Activated T-helper 2 cell treated with anti-CD3 and anti-CD28 coated beads, Interferon-gamma antibody, Interleukin-2, Interleukin-4, amounts not matched to agents 10 μg/mL and 5 μg/mL and 100 μg/mL, durations not matched to agents 14 hours and 24 hours and 36 hours (primary cell): ENCODE measurements around the gene SYCE1L. TPM values are rescaled to one million over a fixed set of nuclear protein-coding genes. Genes with fewer than 3 reads are reported as not detected.
"Not testable (repeated sequence)": the region's sequence is repeated elsewhere in the genome, so short reads cannot be mapped to it uniquely, and the experiment has no call there.

Source experiments
- DNase-seq: peaks from one replicate; pipeline ENCODE4 v3.0.0; 2021; ENCODE audit warnings: low spot score
- H3K27ac Mint-ChIP-seq: one replicate; pipeline ENCODE4 v1.8.0; 2021; ENCODE audit warnings: mixed read lengths
- H3K27me3 Mint-ChIP-seq: one replicate; pipeline ENCODE4 v1.8.0; 2021; ENCODE audit warnings: low read depth, mixed read lengths
- H3K36me3 Mint-ChIP-seq: one replicate; pipeline ENCODE4 v1.8.0; 2021; ENCODE audit warnings: low read depth, mixed read lengths
- H3K4me1 Mint-ChIP-seq: one replicate; pipeline ENCODE4 v1.8.0; 2021; ENCODE audit warnings: low read depth, mixed read lengths
- H3K4me3 Mint-ChIP-seq: one replicate; pipeline ENCODE4 v1.8.0; 2021; ENCODE audit warnings: low read depth, mild to moderate bottlenecking, moderate library complexity, mixed read lengths
- H3K9me3 Mint-ChIP-seq: one replicate; pipeline ENCODE4 v1.8.0; 2021; ENCODE audit warnings: mixed read lengths
- intact Hi-C: fragments of 100-400 bp; cut with micrococcal nuclease; formaldehyde crosslinking; loops from one replicate; pipeline ENCODE4 v1.15.1; 2023
- total RNA-seq: library from RNA; stranded (reverse); gene quantifications from 2 replicates; pipeline ENCODE4 v1.2.3, GENCODE V29; 2022

Gene SYCE1L
- 5.4 and 6.2 TPM in 2 replicates for total RNA-seq

GRCh38 chr16:77199211-77199610 is at the start of gene SYCE1L:
Gene SYCE1L, plus strand, starts transcription at chr16:77199408. Its CDS starts 44 bp downstream, at chr16:77199452.
- H3K36me3 Mint-ChIP-seq, result peaks cover 57% of the 10 kb centered on the region

GRCh38 chr16:77157346-77158058 is 41.7 kb upstream of the SYCE1L start:
- DNase-seq, result no peak
- Mint-ChIP-seq H3K36me3 (no peaks in the 10 kb centered on the region), H3K9me3 (no peaks in the 10 kb centered on the region), H3K4me3 (no peak overlapping the region), H3K4me1 (no peaks in the 10 kb centered on the region), H3K27ac (no peak overlapping the region), H3K27me3 (no peaks in the 10 kb centered on the region)
- intact Hi-C loops, result no loop called here

More at GRCh38 chr16:77199211-77199610, at the start of gene SYCE1L:
- Mint-ChIP-seq H3K27ac (no peak within 1 kb of the TSS), H3K4me3 (no peak within 1 kb of the TSS), H3K9me3 (no peaks in the 10 kb centered on the region), H3K27me3 (no peaks in the 10 kb centered on the region), H3K4me1 (peaks cover 2% of the 10 kb centered on the region)
- no peak for DNase-seq
- intact Hi-C loops, result no loop called here

GRCh38 chr16:77158293-77158692 is 40.9 kb upstream of the SYCE1L start:
- intact Hi-C loops, result no loop called here
- H3K4me1 Mint-ChIP-seq, result no peaks in the 10 kb centered on the region
- H3K27me3 Mint-ChIP-seq, result peaks cover 2% of the 10 kb centered on the region
- no peaks in the 10 kb centered on the region for H3K9me3 Mint-ChIP-seq
- H3K4me3 Mint-ChIP-seq, result no peak overlapping the region
- no peak for DNase-seq
- no peak overlapping the region for H3K27ac Mint-ChIP-seq
- no peaks in the 10 kb centered on the region for H3K36me3 Mint-ChIP-seq

GRCh38 chr16:77165006-77165405 is 34.2 kb upstream of the SYCE1L start:
- Mint-ChIP-seq H3K27me3 (peaks cover 6% of the 10 kb centered on the region), H3K27ac (no peak overlapping the region), H3K9me3 (no peaks in the 10 kb centered on the region), H3K4me3 (no peak overlapping the region), H3K4me1 (no peaks in the 10 kb centered on the region), H3K36me3 (no peaks in the 10 kb centered on the region)
- DNase-seq, result no peak
- intact Hi-C loops, result no loop called here

GRCh38 chr16:77165536-77166236 is 33.5 kb upstream of the SYCE1L start:
- H3K36me3 Mint-ChIP-seq, DNase-seq, H3K27me3 Mint-ChIP-seq, H3K4me3 Mint-ChIP-seq, H3K4me1 Mint-ChIP-seq, H3K9me3 Mint-ChIP-seq, H3K27ac Mint-ChIP-seq, intact Hi-C loops: not testable (repeated sequence)

GRCh38 chr16:77166726-77167125 is 32.5 kb upstream of the SYCE1L start:
- Mint-ChIP-seq H3K4me1 (no peaks in the 10 kb centered on the region), H3K9me3 (no peaks in the 10 kb centered on the region), H3K27me3 (peaks cover 6% of the 10 kb centered on the region), H3K27ac (no peak overlapping the region), H3K4me3 (no peak overlapping the region), H3K36me3 (no peaks in the 10 kb centered on the region)
- no peak for DNase-seq
- intact Hi-C loops, result no loop called here

- H3K27ac Mint-ChIP-seq, result no peak overlapping the region
- intact Hi-C loops, result no loop called here
- H3K4me3 Mint-ChIP-seq, result no peak overlapping the region
- no peaks in the 10 kb centered on the region for H3K36me3 Mint-ChIP-seq
- no peaks in the 10 kb centered on the region for H3K9me3 Mint-ChIP-seq
- H3K4me1 Mint-ChIP-seq, result no peaks in the 10 kb centered on the region
- no peak for DNase-seq
- peaks cover 4% of the 10 kb centered on the region for H3K27me3 Mint-ChIP-seq
These were observed 30.3 kb upstream of the SYCE1L start for GRCh38 chr16:77168901-77169300.

GRCh38 chr16:77169650-77170236 is 29.5 kb upstream of the SYCE1L start:
- no peak overlapping the region for H3K27ac Mint-ChIP-seq
- no peak overlapping the region for H3K4me3 Mint-ChIP-seq
- no peaks in the 10 kb centered on the region for H3K36me3 Mint-ChIP-seq
- intact Hi-C loops, result no loop called here
- DNase-seq, result peak; percentile 15
- H3K9me3 Mint-ChIP-seq, result no peaks in the 10 kb centered on the region
- no peaks in the 10 kb centered on the region for H3K4me1 Mint-ChIP-seq
- H3K27me3 Mint-ChIP-seq, result peaks cover 4% of the 10 kb centered on the region

GRCh38 chr16:77170805-77171204 is 28.4 kb upstream of the SYCE1L start:
- Mint-ChIP-seq H3K9me3 (no peaks in the 10 kb centered on the region), H3K27me3 (peaks cover 4% of the 10 kb centered on the region), H3K27ac (no peak overlapping the region), H3K36me3 (no peaks in the 10 kb centered on the region), H3K4me1 (no peaks in the 10 kb centered on the region), H3K4me3 (no peak overlapping the region)
- no peak for DNase-seq
- intact Hi-C loops, result loop anchor here (1.0 kb wide), 1 partner anchor 1382 kb away; no protein-coding TSS in a partner anchor

GRCh38 chr16:77171745-77172635 is 27.2 kb upstream of the SYCE1L start:
- intact Hi-C loops, result loop anchor here (1.0 kb wide), 1 partner anchor 1383 kb away; no protein-coding TSS in a partner anchor
- Mint-ChIP-seq H3K4me1 (no peaks in the 10 kb centered on the region), H3K27ac (no peak overlapping the region), H3K36me3 (no peaks in the 10 kb centered on the region), H3K9me3 (no peaks in the 10 kb centered on the region), H3K27me3 (peaks cover 9% of the 10 kb centered on the region), H3K4me3 (no peak overlapping the region)
- DNase-seq, result no peak

- Mint-ChIP-seq H3K27ac (no peak overlapping the region), H3K4me3 (no peak overlapping the region), H3K4me1 (no peaks in the 10 kb centered on the region), H3K36me3 (no peaks in the 10 kb centered on the region), H3K9me3 (no peaks in the 10 kb centered on the region), H3K27me3 (peaks cover 10% of the 10 kb centered on the region)
- intact Hi-C loops, result no loop called here
- DNase-seq, result no peak
These were observed 26.3 kb upstream of the SYCE1L start for GRCh38 chr16:77172951-77173350.

GRCh38 chr16:77183137-77183536 is 16.1 kb upstream of the SYCE1L start:
- no peak overlapping the region for H3K27ac Mint-ChIP-seq
- intact Hi-C loops, result no loop called here
- no peak for DNase-seq
- H3K9me3 Mint-ChIP-seq, result no peaks in the 10 kb centered on the region
- no peak overlapping the region for H3K4me3 Mint-ChIP-seq
- no peaks in the 10 kb centered on the region for H3K4me1 Mint-ChIP-seq
- no peaks in the 10 kb centered on the region for H3K36me3 Mint-ChIP-seq
- H3K27me3 Mint-ChIP-seq, result peaks cover 21% of the 10 kb centered on the region
